ENCODE data around the gene TMEM63B. TPM values are rescaled to one million over a fixed set of nuclear protein-coding genes. Genes with fewer than 3 reads are reported as not detected.
A peak's percentile ranks its signal among the peaks of the same experiment; 100 is the strongest.

Gene TMEM63B
- total and polyA plus RNA-seq, 9 of the 15 experiments (the other 6 are each of a cell fraction or from before 2014, with no cell fraction given), result 0.14 to 39.4 (median 14.4) TPM

GRCh38 chr6:44127186-44128019 lies at the start of gene TMEM63B, which contains the start of gene MRPL14 (continued):
- no peak for TF ChIP-seq CHD7 (IDR thresholded peaks at IDR 0.05; ENCODE audit: low read depth, low read length)
- TF ChIP-seq, protein P1, sequence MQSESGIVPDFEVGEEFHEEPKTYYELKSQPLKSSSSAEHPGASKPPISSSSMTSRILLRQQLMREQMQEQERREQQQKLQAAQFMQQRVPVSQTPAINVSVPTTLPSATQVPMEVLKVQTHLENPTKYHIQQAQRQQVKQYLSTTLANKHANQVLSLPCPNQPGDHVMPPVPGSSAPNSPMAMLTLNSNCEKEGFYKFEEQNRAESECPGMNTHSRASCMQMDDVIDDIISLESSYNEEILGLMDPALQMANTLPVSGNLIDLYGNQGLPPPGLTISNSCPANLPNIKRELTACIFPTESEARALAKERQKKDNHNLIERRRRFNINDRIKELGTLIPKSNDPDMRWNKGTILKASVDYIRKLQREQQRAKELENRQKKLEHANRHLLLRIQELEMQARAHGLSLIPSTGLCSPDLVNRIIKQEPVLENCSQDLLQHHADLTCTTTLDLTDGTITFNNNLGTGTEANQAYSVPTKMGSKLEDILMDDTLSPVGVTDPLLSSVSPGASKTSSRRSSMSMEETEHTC (IDR thresholded peaks at IDR 0.05), result 0 out of 2 replicates have a peak, but pooled peaks have one; percentile 10
- TF ChIP-seq ZBTB2 (IDR thresholded peaks at IDR 0.05), result peak; percentile 22; the same call in 1 of the 2 replicates
- no peak for TF ChIP-seq MIER1 (IDR thresholded peaks at IDR 0.05; ENCODE audit: low read depth)
- TF ChIP-seq ZKSCAN8 (CRISPR knock-in tag; IDR thresholded peaks at IDR 0.05), result no peak
- peak in 1 of 2 experiments; percentile 65; a peak in 1 of 4 replicates for TF ChIP-seq TEAD1 (CRISPR knock-in tag; IDR thresholded peaks at IDR 0.05)
- peak; percentile 74; the same call in 1 of the 2 replicates for TF ChIP-seq FOXP1 (CRISPR knock-in tag; IDR thresholded peaks at IDR 0.05)
- TF ChIP-seq, protein P2, sequence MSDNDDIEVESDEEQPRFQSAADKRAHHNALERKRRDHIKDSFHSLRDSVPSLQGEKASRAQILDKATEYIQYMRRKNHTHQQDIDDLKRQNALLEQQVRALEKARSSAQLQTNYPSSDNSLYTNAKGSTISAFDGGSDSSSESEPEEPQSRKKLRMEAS (CRISPR knock-in tag; IDR thresholded peaks at IDR 0.05), result peak; percentile 90
- peak in 1 of 2 experiments; percentile 64; a peak in 1 of 4 replicates for TF ChIP-seq FOXA3 (CRISPR knock-in tag; conservative IDR thresholded peaks at IDR 0.05 in 1 of 2, IDR thresholded peaks at IDR 0.05 in 1 of 2)
